Naive thymus-derived CD4-positive, alpha-beta T cell (primary cell): ENCODE results near the gene EPB41L2. TPM values are rescaled to one million over a fixed set of nuclear protein-coding genes. Genes with fewer than 3 reads are reported as not detected.
A peak's percentile ranks its signal among the peaks of the same experiment; 100 is the strongest.

Experiments used
- ATAC-seq: fragments of 150-1000 bp; cut with Tn5 transposase; 2 replicates; pipeline ENCODE4 v1.10.0; 2021; ENCODE audit warnings: mild to moderate bottlenecking, moderate library complexity
- CTCF ChIA-PET: fragments of 350-600 bp; sonication (Branson Sonifier 250); formaldehyde crosslinking; loops from one replicate; lab custom pipeline; 2021; ENCODE audit warnings: antibody characterized with exemption; lab: Charles Lee
- POLR2A ChIA-PET: fragments of 350-600 bp; sonication (Branson Sonifier 250); formaldehyde crosslinking; loops from one replicate; lab custom pipeline; 2021; ENCODE audit warnings: antibody characterized with exemption, inconsistent platforms; lab: Charles Lee
- DNase-seq, 9 donors: peaks; one replicate each; pipeline versions ENCODE4 v3.0.0 to v3.0.0-alpha.2; 2020 to 2022; ENCODE audit warnings: mixed read lengths in 1 of 9
- H3K27ac ChIP-seq: one replicate; pipeline ENCODE4 v1.7.0; 2013; ENCODE audit warnings: mild to moderate bottlenecking, low read depth, low read length, moderate library complexity
- H3K27me3 ChIP-seq, 2 donors: one replicate each; pipeline ENCODE4 v1.7.0; 2013; ENCODE audit warnings: low read length in 2 of 2, mild to moderate bottlenecking in 2 of 2, moderate library complexity in 2 of 2; ENCODE audit not compliant: control insufficient read depth in 2 of 2, insufficient read depth in 2 of 2
- H3K36me3 ChIP-seq, 3 experiments: 1 replicate in 2 of 3; 2 replicates in 1 of 3; pipeline ENCODE4 v1.7.0; 2013; ENCODE audit warnings: low read length in 3 of 3, mild to moderate bottlenecking in 3 of 3, moderate library complexity in 1 of 3; ENCODE audit not compliant: insufficient read depth in 3 of 3, control insufficient read depth in 2 of 3
- H3K4me1 ChIP-seq, 2 donors: one replicate each; pipeline ENCODE4 v1.7.0; 2013; ENCODE audit warnings: low read length in 2 of 2, mild to moderate bottlenecking in 2 of 2, moderate library complexity in 1 of 2; ENCODE audit not compliant: control insufficient read depth in 2 of 2, insufficient read depth in 2 of 2
- H3K4me3 ChIP-seq: 2 replicates; pipeline ENCODE4 v1.7.0; 2013; ENCODE audit warnings: mild to moderate bottlenecking, low read length
- H3K9me3 ChIP-seq, 3 experiments: 1 replicate in 2 of 3; 2 replicates in 1 of 3; pipeline ENCODE4 v1.7.0; 2013; ENCODE audit warnings: low read length in 3 of 3; ENCODE audit not compliant: control insufficient read depth in 2 of 3
- H3K27ac Mint-ChIP-seq, 9 donors: one replicate each; pipeline ENCODE4 v1.8.0; 2020 to 2022; ENCODE audit warnings: mixed read lengths in 9 of 9, mild to moderate bottlenecking in 8 of 9, moderate library complexity in 5 of 9, inconsistent platforms in 2 of 9
- H3K27me3 Mint-ChIP-seq, 5 donors: one replicate each; pipeline ENCODE4 v1.8.0; 2021 to 2022; ENCODE audit warnings: mixed read lengths in 5 of 5, mild to moderate bottlenecking in 1 of 5
- H3K36me3 Mint-ChIP-seq, 5 donors: one replicate each; pipeline ENCODE4 v1.8.0; 2020 to 2022; ENCODE audit warnings: mixed read lengths in 5 of 5, mild to moderate bottlenecking in 3 of 5, inconsistent platforms in 1 of 5
- H3K4me1 Mint-ChIP-seq, 7 donors: one replicate each; pipeline ENCODE4 v1.8.0; 2020 to 2022; ENCODE audit warnings: mixed read lengths in 7 of 7, mild to moderate bottlenecking in 3 of 7, inconsistent platforms in 1 of 7
- H3K4me3 Mint-ChIP-seq, 10 donors: one replicate each; pipeline ENCODE4 v1.8.0; 2020 to 2022; ENCODE audit warnings: mild to moderate bottlenecking in 10 of 10, mixed read lengths in 10 of 10, moderate library complexity in 6 of 10, inconsistent platforms in 2 of 10
- H3K9me3 Mint-ChIP-seq, 11 donors: one replicate each; pipeline ENCODE4 v1.8.0; 2020 to 2022; ENCODE audit warnings: mixed read lengths in 11 of 11, mild to moderate bottlenecking in 4 of 11, inconsistent platforms in 1 of 11, moderate library complexity in 1 of 11
- intact Hi-C, 2 donors: fragments of 100-400 bp; cut with micrococcal nuclease; formaldehyde crosslinking; loops; one replicate each; pipeline ENCODE4 v1.15.1; 2023
- polyA plus RNA-seq, 2 donors: library from polyadenylated mRNA; unstranded; fragments of 300-500 nt; fragmentation: Illumina TruSeq; gene quantifications; one replicate each; pipeline ENCODE4 v1.2.3, GENCODE V29; 2021
- total RNA-seq, 6 experiments: library from RNA in 5 of 6; stranded (reverse) in 5 of 6; gene quantifications; 1 replicate in 5 of 6; 2 replicates in 1 of 6; pipeline ENCODE4 v1.2.3 and lab custom pipeline; 2021 to 2026

Gene EPB41L2
- total and polyA plus RNA-seq, 7 experiments from 2014 or later, result 4.6 to 26.9 (median 12.3) TPM

DNA sequence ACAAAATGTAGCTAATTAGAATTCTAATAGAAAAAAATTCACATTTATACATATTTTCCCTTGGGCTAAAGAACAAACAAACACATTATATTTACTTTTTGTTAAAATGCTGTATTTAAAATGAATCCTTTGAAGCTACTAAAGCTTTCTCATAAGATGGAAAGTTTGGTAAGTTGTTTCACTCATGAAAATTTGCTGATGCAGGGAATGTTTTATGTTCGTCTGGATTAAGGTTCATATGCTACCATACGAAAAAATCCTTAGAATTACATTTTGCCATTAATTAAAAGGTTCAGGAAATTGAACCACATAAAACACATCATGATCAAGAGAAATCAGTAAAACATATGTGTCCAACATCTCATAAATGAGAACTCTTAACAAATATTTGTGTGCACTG, 173.6 kb downstream of the EPB41L2 start:
- Mint-ChIP-seq H3K36me3 (peaks cover 0 to 16% (median 5%) of the 10 kb centered on the region in 5 donors), H3K4me1 (no peaks in the 10 kb centered on the region), H3K27ac (no peak overlapping the region), H3K9me3 (no peaks in the 10 kb centered on the region), H3K27me3 (no peaks in the 10 kb centered on the region), H3K4me3 (no peak overlapping the region)
- no peaks in the 10 kb centered on the region for H3K4me1 ChIP-seq
- H3K27me3 ChIP-seq, result no peaks in the 10 kb centered on the region
- no peak overlapping the region for H3K4me3 ChIP-seq
- no peaks in the 10 kb centered on the region for H3K36me3 ChIP-seq
- H3K27ac ChIP-seq, result no peak overlapping the region
- DNase-seq, result no peak
- CTCF ChIA-PET, result interaction anchor here (0.8 to 1.0 kb wide), 2 partner anchors 217 to 643 kb away, joined by 3 read pairs; no protein-coding TSS in a partner anchor
- H3K9me3 ChIP-seq, result no peaks in the 10 kb centered on the region
- intact Hi-C loops, result loop anchor here in 1 of 2 donors (5.0 to 10.0 kb wide), 5 partner anchors 293 to 1385 kb away; no protein-coding TSS in a partner anchor
- no peak for ATAC-seq
- POLR2A ChIA-PET, result no interaction called here

DNA sequence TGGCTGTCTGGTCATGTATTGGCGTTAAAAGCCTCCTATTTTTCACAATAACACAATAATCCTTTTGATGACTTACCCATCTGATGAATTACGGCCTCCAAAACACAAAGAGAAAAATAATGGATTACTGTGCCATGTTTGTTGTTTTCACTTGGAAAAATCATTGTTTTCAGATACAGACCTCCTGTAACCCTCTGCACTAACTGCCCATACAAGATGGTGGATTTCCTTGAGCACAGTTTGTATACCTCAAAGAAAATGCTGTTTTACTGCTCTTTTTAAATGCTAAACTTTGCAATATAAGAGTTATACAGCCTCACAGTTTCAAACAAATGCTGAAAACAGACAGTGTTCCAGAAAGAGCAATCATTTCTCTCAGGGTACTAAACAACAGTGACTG, 174.8 kb downstream of the EPB41L2 start:
- Mint-ChIP-seq H3K36me3 (peaks cover 0 to 10% (median 0%) of the 10 kb centered on the region in 5 donors), H3K27me3 (no peaks in the 10 kb centered on the region), H3K4me3 (no peak overlapping the region), H3K27ac (no peak overlapping the region), H3K4me1 (no peaks in the 10 kb centered on the region), H3K9me3 (no peaks in the 10 kb centered on the region)
- H3K4me1 ChIP-seq, result no peaks in the 10 kb centered on the region
- POLR2A ChIA-PET, result no interaction called here
- DNase-seq (no peak), ATAC-seq (no peak)
- intact Hi-C loops, result loop anchor here in 1 of 2 donors (5.0 to 10.0 kb wide), 5 partner anchors 294 to 1387 kb away; no protein-coding TSS in a partner anchor
- CTCF ChIA-PET, result interaction anchor here (0.7 to 1.6 kb wide), 3 partner anchors 33 to 229 kb away, joined by 3 to 10 read pairs (median 3); no protein-coding TSS in a partner anchor
- no peak overlapping the region for H3K4me3 ChIP-seq
- no peaks in the 10 kb centered on the region for H3K27me3 ChIP-seq
- H3K36me3 ChIP-seq, result no peaks in the 10 kb centered on the region
- H3K9me3 ChIP-seq, result no peaks in the 10 kb centered on the region
- H3K27ac ChIP-seq, result no peak overlapping the region

- Histone ChIP-seq H3K36me3 (no peaks in the 10 kb centered on the region), H3K9me3 (no peaks in the 10 kb centered on the region), H3K27me3 (no peaks in the 10 kb centered on the region), H3K4me3 (no peak overlapping the region), H3K4me1 (no peaks in the 10 kb centered on the region), H3K27ac (no peak overlapping the region)
- no peaks in the 10 kb centered on the region for H3K4me1 Mint-ChIP-seq
- intact Hi-C loops, result loop anchor here in 1 of 2 donors (5.0 to 10.0 kb wide), 5 partner anchors 295 to 1388 kb away; no protein-coding TSS in a partner anchor
- ChIA-PET CTCF (interaction anchor here (0.7 to 1.6 kb wide), 4 partner anchors 9 to 1021 kb away, joined by 3 to 10 read pairs (median 4); no protein-coding TSS in a partner anchor), POLR2A (no interaction called here)
- no peak for DNase-seq
- H3K27ac Mint-ChIP-seq, result no peak overlapping the region
- no peaks in the 10 kb centered on the region for H3K9me3 Mint-ChIP-seq
- peaks cover 0 to 8% (median 0%) of the 10 kb centered on the region in 5 donors for H3K36me3 Mint-ChIP-seq
- no peak for ATAC-seq
- no peak overlapping the region for H3K4me3 Mint-ChIP-seq
- H3K27me3 Mint-ChIP-seq, result no peaks in the 10 kb centered on the region
Measured at GRCh38 chr6:130886966-130887365, 176.1 kb downstream of the EPB41L2 start.

DNA sequence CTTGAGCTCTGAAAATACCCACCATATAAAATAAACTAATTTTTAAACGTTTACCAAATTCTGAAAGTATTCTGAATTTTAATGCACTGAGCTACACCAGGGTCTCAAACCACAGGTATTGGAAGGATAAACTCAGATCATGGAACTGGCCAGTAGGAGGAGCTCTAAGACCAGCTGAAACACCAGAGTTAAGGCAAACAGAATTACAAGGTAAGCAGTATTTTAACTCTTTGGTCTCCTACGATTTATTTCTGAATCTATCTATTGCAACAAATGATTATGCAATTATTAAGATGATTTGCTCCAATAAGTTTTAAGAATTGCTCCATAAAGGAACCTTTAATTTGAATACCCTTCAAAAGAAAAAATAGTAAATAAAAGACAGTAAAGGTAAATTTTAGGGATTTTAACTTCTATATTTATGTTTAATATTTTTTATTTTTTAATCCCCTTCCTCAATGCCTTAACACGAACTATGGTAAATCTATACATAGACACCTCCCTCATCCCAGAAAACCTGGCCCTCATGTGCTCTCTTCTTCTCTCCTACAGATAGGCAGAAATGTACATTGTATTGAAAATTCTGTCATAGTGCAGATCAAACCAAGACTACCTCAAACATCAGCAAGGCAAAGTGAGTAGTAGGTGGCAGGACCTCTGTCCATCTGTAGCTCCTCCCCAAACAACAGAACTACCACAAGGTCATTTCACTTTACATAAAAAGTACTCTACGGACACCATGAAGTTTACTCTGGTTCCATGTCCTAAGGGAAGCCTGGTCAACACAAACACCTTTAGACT, 177.5 kb downstream of the EPB41L2 start:
- Mint-ChIP-seq H3K36me3 (peaks cover 0 to 10% (median 0%) of the 10 kb centered on the region in 5 donors), H3K27ac (peak overlapping the region in 1 of 9 donors; percentile 3), H3K9me3 (no peaks in the 10 kb centered on the region), H3K4me3 (no peak overlapping the region), H3K4me1 (no peaks in the 10 kb centered on the region), H3K27me3 (no peaks in the 10 kb centered on the region)
- H3K27ac ChIP-seq, result no peak overlapping the region
- H3K36me3 ChIP-seq, result no peaks in the 10 kb centered on the region
- intact Hi-C loops, result loop anchor here (1.0 to 10.0 kb wide), 13 partner anchors 177 to 1389 kb away; partner anchors contain the start of genes MED23 (in 2 of the 2) and EPB41L2 (in 1 of the 2)
- no peaks in the 10 kb centered on the region for H3K9me3 ChIP-seq
- no peak overlapping the region for H3K4me3 ChIP-seq
- ATAC-seq (peak; percentile 97), DNase-seq (peak; percentile 27 to 82 (median 73))
- CTCF ChIA-PET, result interaction anchor here (0.6 to 3.7 kb wide), 20 partner anchors 9 to 1512 kb away, joined by 3 to 76 read pairs (median 4); partner anchors contain the start of gene MED23
- H3K4me1 ChIP-seq, result no peaks in the 10 kb centered on the region
- POLR2A ChIA-PET, result interaction anchor here (1.0 to 1.2 kb wide), 3 partner anchors 234 to 648 kb away, joined by 3 to 4 read pairs (median 3); no protein-coding TSS in a partner anchor
- H3K27me3 ChIP-seq, result no peaks in the 10 kb centered on the region

DNA sequence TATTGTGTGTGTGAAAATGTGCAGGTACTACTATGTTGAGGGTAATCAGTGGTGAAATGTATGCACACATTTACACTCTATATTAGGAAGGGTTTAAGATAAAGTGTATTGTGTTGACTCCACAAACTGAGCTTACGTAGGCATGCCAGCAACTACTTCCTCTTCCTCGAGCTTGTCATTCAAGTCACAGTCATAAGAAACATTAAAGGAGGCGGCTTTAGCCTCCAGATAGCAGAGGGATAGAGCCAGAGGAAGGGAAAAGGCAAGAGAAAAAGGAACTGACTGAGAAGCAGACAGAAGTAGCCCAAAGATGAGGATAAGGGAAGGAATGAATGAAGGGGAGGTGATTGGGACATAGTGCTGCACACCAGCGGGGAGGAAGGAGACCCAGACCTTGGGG, 180.7 kb downstream of the EPB41L2 start:
- Histone ChIP-seq H3K27me3 (no peaks in the 10 kb centered on the region), H3K4me3 (no peak overlapping the region), H3K4me1 (no peaks in the 10 kb centered on the region), H3K9me3 (no peaks in the 10 kb centered on the region), H3K27ac (no peak overlapping the region), H3K36me3 (no peaks in the 10 kb centered on the region)
- H3K9me3 Mint-ChIP-seq, result no peaks in the 10 kb centered on the region
- ATAC-seq, result no peak
- H3K4me1 Mint-ChIP-seq, result no peaks in the 10 kb centered on the region
- no peak overlapping the region for H3K4me3 Mint-ChIP-seq
- no peak for DNase-seq
- POLR2A ChIA-PET, result interaction anchor here (0.7 kb wide), 1 partner anchor 739 kb away, joined by 3 read pairs; no protein-coding TSS in a partner anchor
- H3K27ac Mint-ChIP-seq, result no peak overlapping the region
- H3K27me3 Mint-ChIP-seq, result no peaks in the 10 kb centered on the region
- CTCF ChIA-PET, result interaction anchor here (0.6 to 1.5 kb wide), 3 partner anchors 11 to 746 kb away, joined by 3 to 5 read pairs (median 4); no protein-coding TSS in a partner anchor
- H3K36me3 Mint-ChIP-seq, result peaks cover 0 to 12% (median 0%) of the 10 kb centered on the region in 5 donors
- intact Hi-C loops, result loop anchor here in 1 of 2 donors (10.0 kb wide), 1 partner anchor 1392 kb away; no protein-coding TSS in a partner anchor

DNA sequence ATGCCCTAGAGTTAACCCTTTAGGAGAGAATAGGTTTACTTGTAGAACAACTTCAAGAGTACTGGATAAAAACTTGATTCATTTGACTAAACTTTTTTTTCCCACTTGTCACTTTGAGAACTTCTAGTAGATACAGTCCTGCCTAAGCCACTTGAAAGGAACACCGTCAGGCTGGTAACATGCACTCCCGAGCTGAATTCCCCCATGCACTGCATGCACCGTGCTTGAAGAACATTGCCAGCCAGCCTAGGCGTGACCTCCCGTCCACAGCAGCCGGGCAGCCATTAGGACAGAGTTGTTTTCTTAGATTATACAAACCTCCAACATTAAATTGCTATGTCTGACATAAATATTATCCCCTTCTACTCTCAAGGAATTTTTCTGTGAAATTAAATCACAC, 183.2 kb downstream of the EPB41L2 start:
- intact Hi-C loops, result loop anchor here in 1 of 2 donors (10.0 kb wide), 1 partner anchor 1395 kb away; no protein-coding TSS in a partner anchor

More for the DNA sequence above, 183.2 kb downstream of the EPB41L2 start:
- DNase-seq, result no peak
- H3K36me3 ChIP-seq, result no peaks in the 10 kb centered on the region
- Mint-ChIP-seq H3K27ac (no peak overlapping the region), H3K4me3 (no peak overlapping the region), H3K27me3 (no peaks in the 10 kb centered on the region), H3K9me3 (no peaks in the 10 kb centered on the region), H3K36me3 (peaks cover 0 to 12% (median 0%) of the 10 kb centered on the region in 5 donors), H3K4me1 (no peaks in the 10 kb centered on the region)
- H3K4me3 ChIP-seq, result no peak overlapping the region
- H3K4me1 ChIP-seq, result no peaks in the 10 kb centered on the region
- POLR2A ChIA-PET, result no interaction called here
- no peak overlapping the region for H3K27ac ChIP-seq
- CTCF ChIA-PET, result interaction anchor here (0.6 kb wide), 2 partner anchors 242 to 554 kb away, joined by 3 read pairs; no protein-coding TSS in a partner anchor
- ATAC-seq, result no peak
- no peaks in the 10 kb centered on the region for H3K27me3 ChIP-seq
- no peaks in the 10 kb centered on the region for H3K9me3 ChIP-seq
